Epidermal melanocyte (primary cell): ENCODE measurements around the gene ELF1.
"Not testable (repeated sequence)": the region's sequence is repeated elsewhere in the genome, so short reads cannot be mapped to it uniquely, and the experiment has no call there.

Source experiments
- DNase-seq: peaks from one replicate; pipeline ENCODE4 v3.0.0; 2011; ENCODE audit warnings: low spot score; ENCODE audit not compliant: insufficient read length

The ELF1 gene

GRCh38 chr13:40983259-40983658 lies 35.9 kb downstream of the ELF1 start:
- no peak for DNase-seq

GRCh38 chr13:40982772-40983171 lies 36.3 kb downstream of the ELF1 start:
- DNase-seq, result no peak

- DNase-seq, result no peak
Observed at GRCh38 chr13:40981949-40982348, 37.2 kb downstream of the ELF1 start.

- no peak for DNase-seq
Observed at GRCh38 chr13:40981361-40981760, 37.8 kb downstream of the ELF1 start.

- no peak for DNase-seq
Observed at GRCh38 chr13:40980461-40980860, 38.7 kb downstream of the ELF1 start.

- no peak for DNase-seq
Observed at GRCh38 chr13:40979232-40979631, 39.9 kb downstream of the ELF1 start.

- not testable (repeated sequence) for DNase-seq
Observed at GRCh38 chr13:40978109-40978508, 41.0 kb downstream of the ELF1 start.

GRCh38 chr13:40975441-40975840 lies 43.7 kb downstream of the ELF1 start:
- DNase-seq, result no peak

GRCh38 chr13:40974460-40975407 lies 44.4 kb downstream of the ELF1 start:
- DNase-seq, result peak; percentile 49

- DNase-seq, result no peak
Observed at GRCh38 chr13:40973409-40973808, 45.7 kb downstream of the ELF1 start.

- DNase-seq, result no peak
Observed at GRCh38 chr13:40971321-40971720, 47.8 kb downstream of the ELF1 start.

GRCh38 chr13:40970803-40971202 lies 48.3 kb downstream of the ELF1 start:
- DNase-seq, result no peak

- no peak for DNase-seq
Observed at GRCh38 chr13:40969169-40969901, 49.8 kb downstream of the ELF1 start.

GRCh38 chr13:40968416-40969000 lies 50.6 kb downstream of the ELF1 start:
- no peak for DNase-seq

GRCh38 chr13:40966298-40966697 lies 52.8 kb downstream of the ELF1 start:
- no peak for DNase-seq

- no peak for DNase-seq
Observed at GRCh38 chr13:40963927-40964326, 55.2 kb downstream of the ELF1 start.

GRCh38 chr13:40961826-40962225 lies 57.3 kb downstream of the ELF1 start:
- DNase-seq, result no peak

- no peak for DNase-seq
Observed at GRCh38 chr13:40961214-40961613, 57.9 kb downstream of the ELF1 start.

GRCh38 chr13:40960716-40961115 lies 58.4 kb downstream of the ELF1 start:
- no peak for DNase-seq

GRCh38 chr13:40958655-40959054 lies 60.5 kb downstream of the ELF1 start:
- no peak for DNase-seq

GRCh38 chr13:40946485-40946884 lies 72.6 kb downstream of the ELF1 start:
- DNase-seq, result no peak

GRCh38 chr13:40943073-40943472 lies 76.0 kb downstream of the ELF1 start:
- DNase-seq, result no peak
